Osteocyte (in vitro differentiated cells): ENCODE measurements around the gene CHST11. TPM values are rescaled to one million over a fixed set of nuclear protein-coding genes. Genes with fewer than 3 reads are reported as not detected.

ENCODE experiments used
- DNase-seq: peaks from one replicate; pipeline ENCODE4 v3.0.0; 2021; ENCODE audit warnings: mixed read lengths; ENCODE audit not compliant: unreplicated experiment; ENCODE audit errors: extremely low spot score
- H3K27ac Mint-ChIP-seq: one replicate; pipeline ENCODE4 v1.8.0; 2021; ENCODE audit warnings: mild to moderate bottlenecking, mixed read lengths; ENCODE audit not compliant: unreplicated experiment
- H3K27me3 Mint-ChIP-seq: one replicate; pipeline ENCODE4 v1.8.0; 2021; ENCODE audit warnings: mixed read lengths; ENCODE audit not compliant: unreplicated experiment
- H3K36me3 Mint-ChIP-seq: one replicate; pipeline ENCODE4 v1.8.0; 2021; ENCODE audit warnings: mixed read lengths; ENCODE audit not compliant: unreplicated experiment
- H3K4me1 Mint-ChIP-seq: one replicate; pipeline ENCODE4 v1.8.0; 2021; ENCODE audit warnings: mixed read lengths; ENCODE audit not compliant: unreplicated experiment
- H3K4me3 Mint-ChIP-seq: one replicate; pipeline ENCODE4 v1.8.0; 2021; ENCODE audit warnings: mild to moderate bottlenecking, moderate library complexity, mixed read lengths; ENCODE audit not compliant: unreplicated experiment
- H3K9me3 Mint-ChIP-seq: one replicate; pipeline ENCODE4 v1.8.0; 2021; ENCODE audit warnings: mixed read lengths; ENCODE audit not compliant: unreplicated experiment
- CTCF ChIP-seq: fragments of 200-600 bp; sonication (generic); IDR thresholded peaks from 2 replicates; pipeline ENCODE4 v1.5.0; 2021; ENCODE audit warnings: antibody characterized with exemption, mild to moderate bottlenecking, moderate library complexity
- total RNA-seq: library from RNA; stranded (reverse); gene quantifications from 2 replicates; pipeline ENCODE4 v1.2.1, GENCODE V29; 2021

Gene CHST11
- total RNA-seq, 1 donor from 2014 or later = 7.5 TPM

GRCh38 chr12:104693493-104693892 lies 236.7 kb downstream of the CHST11 start:
- TF ChIP-seq CTCF = no peak
- peaks cover 20% of the 10 kb centered on the region for H3K4me1 Mint-ChIP-seq
- peaks cover 4% of the 10 kb centered on the region for H3K9me3 Mint-ChIP-seq
- H3K27me3 Mint-ChIP-seq = no peaks in the 10 kb centered on the region
- no peak overlapping the region for H3K4me3 Mint-ChIP-seq
- no peak for DNase-seq
- H3K36me3 Mint-ChIP-seq = no peaks in the 10 kb centered on the region
- no peak overlapping the region for H3K27ac Mint-ChIP-seq

- Mint-ChIP-seq H3K9me3 (peaks cover 4% of the 10 kb centered on the region), H3K4me3 (no peak overlapping the region), H3K27ac (no peak overlapping the region), H3K27me3 (no peaks in the 10 kb centered on the region), H3K36me3 (no peaks in the 10 kb centered on the region), H3K4me1 (peaks cover 20% of the 10 kb centered on the region)
- DNase-seq = no peak
- no peak for TF ChIP-seq CTCF
These were observed 237.4 kb downstream of the CHST11 start for GRCh38 chr12:104694161-104694560.

- H3K9me3 Mint-ChIP-seq = peaks cover 4% of the 10 kb centered on the region
- no peak overlapping the region for H3K27ac Mint-ChIP-seq
- H3K4me3 Mint-ChIP-seq = no peak overlapping the region
- no peaks in the 10 kb centered on the region for H3K36me3 Mint-ChIP-seq
- no peak for TF ChIP-seq CTCF
- peaks cover 20% of the 10 kb centered on the region for H3K4me1 Mint-ChIP-seq
- H3K27me3 Mint-ChIP-seq = no peaks in the 10 kb centered on the region
- DNase-seq = no peak
These were observed 238.0 kb downstream of the CHST11 start for GRCh38 chr12:104694711-104695110.

- peaks cover 23% of the 10 kb centered on the region for H3K4me1 Mint-ChIP-seq
- H3K9me3 Mint-ChIP-seq = peaks cover 4% of the 10 kb centered on the region
- no peak overlapping the region for H3K4me3 Mint-ChIP-seq
These were observed 238.9 kb downstream of the CHST11 start for GRCh38 chr12:104695453-104696148.

GRCh38 chr12:104697186-104697585 lies 240.4 kb downstream of the CHST11 start:
- Mint-ChIP-seq H3K27me3 (no peaks in the 10 kb centered on the region), H3K36me3 (no peaks in the 10 kb centered on the region), H3K9me3 (peaks cover 4% of the 10 kb centered on the region), H3K27ac (no peak overlapping the region), H3K4me3 (no peak overlapping the region), H3K4me1 (peaks cover 23% of the 10 kb centered on the region)
- DNase-seq = no peak
- TF ChIP-seq CTCF = no peak

More at GRCh38 chr12:104695453-104696148, 238.9 kb downstream of the CHST11 start:
- TF ChIP-seq CTCF = no peak
- Mint-ChIP-seq H3K36me3 (no peaks in the 10 kb centered on the region), H3K27me3 (no peaks in the 10 kb centered on the region), H3K27ac (no peak overlapping the region)
- no peak for DNase-seq
